ENCODE results near the gene TNS4. TPM values are rescaled to one million over a fixed set of nuclear protein-coding genes. Genes with fewer than 3 reads are reported as not detected.

The TNS4 gene
- total RNA-seq, 1 experiment from 2014 or later: 36.6 TPM

DNA sequence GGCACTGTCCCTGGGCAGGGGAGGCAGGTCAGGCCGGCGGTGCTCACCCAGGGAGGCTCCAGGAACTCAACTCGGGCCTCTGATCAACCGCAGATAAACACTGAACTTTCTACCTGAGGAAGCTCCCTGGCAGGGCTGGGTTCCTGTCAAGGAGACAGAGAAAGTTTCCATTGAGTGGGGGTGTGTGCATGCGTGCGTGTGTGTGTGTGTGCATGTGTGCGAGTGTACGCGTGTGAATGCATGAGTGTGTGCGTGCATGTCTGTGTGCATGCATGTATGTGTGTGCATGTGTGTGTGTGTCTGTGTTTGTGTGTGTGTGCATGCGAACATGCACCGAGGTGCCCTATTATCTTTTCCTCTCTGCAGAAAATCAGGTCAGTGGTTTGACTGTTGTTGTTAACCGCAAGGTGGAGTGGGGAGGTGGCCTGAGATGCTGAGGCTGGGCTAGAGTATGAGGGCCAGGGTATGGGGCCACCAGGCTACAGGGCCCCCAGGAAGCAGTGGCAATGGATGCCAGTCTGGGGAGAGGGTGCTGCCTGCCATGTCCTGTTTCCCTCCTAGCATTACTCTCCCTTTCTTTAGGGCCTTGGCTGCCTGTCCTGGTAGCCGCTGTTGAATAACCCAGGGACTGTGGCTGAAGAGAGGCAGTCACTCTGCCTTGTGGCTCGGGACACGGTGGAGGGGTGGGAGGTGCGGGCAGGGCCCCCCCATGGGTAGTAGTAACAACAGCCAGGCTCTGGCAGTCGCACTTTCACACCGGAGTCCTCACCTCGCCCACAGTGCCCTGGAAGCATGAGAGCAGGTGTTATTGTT, 39.8 kb upstream of the TNS4 start:
- peaks cover 26% of the 10 kb centered on the region in 2 experiments for H3K4me1 ChIP-seq (ENCODE audit: control insufficient read depth in 1 of 2, insufficient read depth in 2 of 2, low read length in 2 of 2)
- RAD21 ChIA-PET (ENCODE audit: low non-redundant PET in 1 of 2, low total read pairs in 2 of 2, uncharacterized antibody in 2 of 2, unreplicated experiment in 2 of 2): no interaction called here
- TF ChIP-seq CEBPB (IDR thresholded peaks at IDR 0.05; ENCODE audit: low read depth) (no peak), REST (IDR thresholded peaks at IDR 0.05; ENCODE audit: low read depth) (no peak), CBX3 (IDR thresholded peaks at IDR 0.05; ENCODE audit: low read depth) (no peak), FOSL1 (IDR thresholded peaks at IDR 0.05; ENCODE audit: low read depth) (no peak), SIN3A (IDR thresholded peaks at IDR 0.05; ENCODE audit: low read depth) (no peak), POLR2AphosphoS5 (IDR thresholded peaks at IDR 0.05; ENCODE audit: low read depth, low read length) (no peak), EZH2 (IDR thresholded peaks at IDR 0.05) (no peak)
- H3K9me2 ChIP-seq (ENCODE audit: insufficient read depth): no peaks in the 10 kb centered on the region
- no peak overlapping the region for H3K4me3 ChIP-seq (replicated peaks in 1 of 2; ENCODE audit: low read depth in 1 of 2, low read length in 2 of 2)
- H3K9me3 ChIP-seq (ENCODE audit: control insufficient read depth in 1 of 2, insufficient read depth in 1 of 2, low read depth in 1 of 2, low read length in 2 of 2): no peaks in the 10 kb centered on the region
- CTCF ChIA-PET: interaction anchor here (1.5 kb wide), 1 partner anchor 19 kb away, joined by 3 read pairs; no protein-coding TSS in a partner anchor
- H3K27ac ChIP-seq (ENCODE audit: low read depth, low read length): no peak overlapping the region
- intact Hi-C loops (cut with micrococcal nuclease): no loop called here
- H3K79me2 ChIP-seq (ENCODE audit: insufficient read depth, low read length): no peaks in the 10 kb centered on the region
- no peak for ATAC-seq
- no peak overlapping the region for H3K9ac ChIP-seq (ENCODE audit: low read length)
- no peak for DNase-seq (ENCODE audit: low read depth, low spot score)
- H3K27me3 ChIP-seq (ENCODE audit: insufficient read depth, low read length): no peaks in the 10 kb centered on the region
- H2AFZ ChIP-seq (ENCODE audit: low read depth, low read length, poor library complexity, severe bottlenecking): no peak overlapping the region
- H3K36me3 ChIP-seq (ENCODE audit: control insufficient read depth in 1 of 2, insufficient read depth in 2 of 2, low read length in 2 of 2): no peaks in the 10 kb centered on the region
- BruUV-seq (replicated peaks): no TSS peak
- H3K4me2 ChIP-seq (ENCODE audit: low read length): no peak overlapping the region
- POLR2A ChIA-PET: no interaction called here
- H4K20me1 ChIP-seq (ENCODE audit: insufficient read depth): no peaks in the 10 kb centered on the region
